GM18526 (cell line): ENCODE measurements around the gene MYO7B.

ENCODE experiments used
- POLR2A ChIP-seq: IDR thresholded peaks from 3 replicates; pipeline ENCODE4 v1.6.1; 2011; ENCODE audit not compliant: insufficient read length; ENCODE audit errors: extremely low read depth

The MYO7B gene

DNA sequence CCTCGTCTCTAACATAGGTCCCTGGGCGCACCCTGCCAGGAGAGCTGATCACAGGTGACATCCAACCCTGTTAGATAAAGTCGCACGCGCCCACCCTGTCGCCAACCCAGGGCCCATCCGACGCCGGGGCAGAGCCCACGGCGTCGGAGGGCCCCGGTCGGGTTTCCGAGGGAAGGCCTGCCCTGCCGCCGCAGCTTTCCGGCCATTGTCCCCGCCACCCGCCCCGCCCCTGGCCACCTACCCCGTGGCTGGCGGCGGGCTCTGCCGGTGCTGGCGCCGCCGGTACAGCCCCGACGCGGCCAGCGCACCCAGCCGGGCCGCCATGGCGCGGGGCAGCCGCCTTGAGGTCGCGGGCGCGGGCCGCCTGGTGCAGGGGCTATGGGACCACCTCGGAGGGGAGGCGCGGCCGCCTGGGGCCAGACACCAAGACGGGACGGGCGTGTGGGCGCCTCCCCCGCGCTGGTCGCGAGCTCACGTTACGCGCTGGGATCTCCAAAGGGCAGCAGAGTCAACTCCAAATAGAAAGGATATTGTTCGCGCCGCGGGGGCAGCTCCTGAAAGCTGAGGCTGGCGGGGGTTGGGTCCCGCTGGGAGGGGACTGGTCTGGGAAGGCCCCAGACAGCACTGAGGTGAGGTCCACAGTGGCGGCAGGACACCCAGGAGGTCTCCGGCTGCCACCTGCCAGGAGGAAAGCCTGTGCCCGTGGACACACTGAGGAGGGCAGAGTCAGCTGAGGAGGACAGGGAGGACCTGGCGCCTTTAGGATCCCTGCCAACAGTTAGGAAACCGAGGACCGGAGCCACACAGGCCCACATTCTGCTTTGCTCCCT, 128.8 kb downstream of the MYO7B start:
- no peak for TF ChIP-seq POLR2A

DNA sequence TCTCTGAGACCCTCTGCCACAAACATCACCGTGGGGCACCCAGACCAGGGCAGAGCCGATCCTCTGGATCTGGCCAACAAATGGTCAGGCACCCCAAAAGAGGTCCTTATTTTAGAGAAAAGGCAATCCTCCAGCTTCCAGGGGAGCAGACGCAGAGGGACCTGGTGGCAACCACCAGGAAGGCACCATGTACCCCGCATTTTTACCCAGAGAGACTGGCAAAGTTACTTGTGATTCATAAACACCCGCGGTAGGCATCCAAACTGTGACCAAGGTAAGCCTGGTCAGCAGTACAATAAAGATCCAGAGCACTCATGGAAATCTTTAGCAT, 129.4 kb downstream of the MYO7B start:
- no peak for TF ChIP-seq POLR2A

DNA sequence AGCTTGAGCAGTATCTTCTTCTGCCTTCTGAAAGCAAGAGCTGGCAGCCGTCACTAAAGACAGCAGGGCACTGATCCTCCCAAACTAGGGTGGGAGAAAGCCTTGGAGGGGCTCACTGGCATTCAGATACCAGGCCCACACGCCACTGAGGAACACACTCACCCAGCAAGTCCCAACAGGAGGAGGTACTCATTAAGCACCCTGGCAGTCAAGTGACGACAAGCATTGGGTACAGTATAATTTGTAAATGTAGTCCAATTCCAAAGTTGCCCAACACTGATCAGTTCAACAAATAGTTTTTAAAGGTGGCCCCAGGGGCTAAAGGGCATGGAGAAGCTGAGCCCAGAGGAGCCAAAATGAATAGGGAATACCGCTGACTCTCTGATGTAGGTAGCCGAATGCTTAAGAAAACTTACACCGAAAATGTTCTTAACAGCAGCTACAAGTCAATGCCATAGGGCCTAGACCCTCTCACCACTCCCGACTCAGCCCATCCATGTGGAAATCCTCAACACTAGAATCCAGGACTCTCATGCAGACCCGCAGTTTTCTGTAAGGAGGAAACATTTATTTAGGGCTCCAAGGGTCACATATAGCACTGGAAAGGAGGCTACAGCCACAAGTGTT, 129.9 kb downstream of the MYO7B start:
- TF ChIP-seq POLR2A, result no peak

DNA sequence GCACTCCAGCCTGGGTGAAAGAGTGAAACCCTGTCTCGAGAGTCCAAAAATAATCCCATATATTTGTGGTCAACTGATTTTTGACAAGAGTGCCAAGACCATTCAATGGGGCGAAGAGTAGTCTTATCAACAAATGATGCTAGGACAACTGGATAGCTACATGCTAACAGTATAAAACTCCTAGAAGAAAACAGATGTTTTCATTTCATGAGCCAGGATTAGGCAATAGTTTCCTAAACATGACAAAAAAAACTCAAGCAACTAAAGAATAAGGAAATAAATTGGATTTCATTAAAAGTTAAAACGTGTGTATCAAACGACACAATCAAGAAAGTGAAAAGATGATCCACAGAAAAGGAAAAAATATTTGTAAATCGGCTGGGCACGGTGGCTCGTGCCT, 133.6 kb downstream of the MYO7B start:
- TF ChIP-seq POLR2A, result no peak

DNA sequence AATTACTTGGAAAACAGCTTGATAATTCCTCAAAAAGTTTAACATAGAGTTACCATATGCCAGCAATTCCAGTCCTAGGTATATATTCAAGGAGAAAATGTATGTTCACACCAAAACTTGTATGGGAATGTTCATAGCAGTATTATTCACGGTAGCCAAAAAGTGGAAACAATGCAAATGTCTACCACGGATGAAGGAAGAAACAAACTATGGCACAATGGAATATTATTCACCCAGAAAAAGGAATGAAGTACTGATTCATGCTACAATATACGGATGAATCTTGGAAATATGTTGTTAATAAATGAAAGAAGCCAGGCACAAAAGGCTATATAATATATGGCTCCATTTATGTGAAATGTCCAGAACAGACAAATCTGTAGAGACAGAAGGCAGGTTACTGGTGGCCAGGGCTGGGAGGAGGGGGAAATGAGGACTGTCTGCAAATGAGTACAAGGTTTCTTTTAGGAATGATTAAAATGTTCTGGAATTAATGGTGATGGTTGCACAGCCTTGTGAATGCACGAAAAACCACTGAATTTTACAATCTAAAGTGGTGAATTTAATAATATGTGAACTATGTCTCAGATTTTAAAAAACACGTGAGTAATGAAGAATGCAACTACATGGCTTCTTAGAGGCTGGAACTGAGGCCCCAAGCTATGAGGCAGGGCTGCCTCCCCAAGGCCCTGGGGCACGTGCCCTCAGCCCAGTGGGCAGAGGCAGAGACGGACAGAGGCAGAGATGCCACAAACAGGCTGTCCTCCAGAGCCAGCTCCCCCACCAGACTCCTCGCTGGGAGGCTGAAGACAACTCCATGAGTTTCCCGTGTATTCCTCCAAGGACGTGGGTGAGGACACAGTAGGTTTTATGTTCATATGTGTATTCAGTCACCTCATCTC, 134.8 kb downstream of the MYO7B start:
- TF ChIP-seq POLR2A, result no peak

DNA sequence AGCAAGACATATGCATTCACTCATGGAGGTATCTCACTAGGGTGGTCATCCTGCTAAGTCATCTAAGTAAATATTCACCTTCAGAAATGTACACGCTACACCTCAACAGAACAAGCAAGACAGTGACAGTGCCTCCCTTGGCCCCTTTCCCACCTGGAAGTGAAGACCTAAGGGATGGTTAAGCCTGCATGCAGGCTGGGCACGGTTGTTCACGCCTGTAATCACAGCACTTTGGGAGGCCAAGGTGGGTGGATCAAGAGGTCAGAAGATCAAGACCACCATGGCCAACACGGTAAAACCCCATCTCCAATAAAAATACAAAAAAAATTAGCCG, 135.4 kb downstream of the MYO7B start:
- TF ChIP-seq POLR2A, result no peak

DNA sequence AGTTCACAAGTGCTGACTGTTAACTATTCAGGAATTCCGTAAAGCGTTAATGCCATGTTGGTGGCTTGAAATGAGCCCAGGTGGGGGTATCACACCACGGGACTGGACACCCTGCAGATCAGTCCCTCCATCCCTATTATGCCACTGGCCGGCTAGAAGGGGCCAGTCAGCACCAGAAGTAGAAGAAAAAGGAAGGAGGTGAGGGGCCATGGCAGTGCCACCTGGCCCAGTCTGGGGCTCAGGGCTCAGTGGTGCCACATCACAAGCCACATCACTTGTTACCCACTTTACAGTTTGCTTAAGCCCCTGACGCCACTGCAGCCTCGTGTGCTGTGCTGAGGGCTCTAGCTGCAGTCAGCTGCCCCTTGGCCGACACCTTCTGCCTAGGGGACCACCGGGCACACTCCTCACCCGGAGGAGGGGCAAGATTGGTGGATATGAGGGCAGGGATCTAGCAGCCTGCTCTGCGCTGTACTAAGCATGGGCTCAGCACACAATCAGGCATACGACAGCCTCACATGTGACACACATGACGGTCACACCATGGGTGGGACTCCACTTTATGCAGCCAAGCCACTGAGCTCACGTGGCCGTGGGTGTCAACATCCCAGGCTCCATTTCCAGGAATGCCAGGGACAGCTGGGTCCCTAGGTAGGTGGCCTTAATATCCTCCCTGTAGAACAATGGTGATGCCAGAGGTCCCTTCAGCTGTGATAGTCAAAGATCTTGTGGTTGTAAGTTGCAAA, 136.2 kb downstream of the MYO7B start:
- TF ChIP-seq POLR2A, result no peak

DNA sequence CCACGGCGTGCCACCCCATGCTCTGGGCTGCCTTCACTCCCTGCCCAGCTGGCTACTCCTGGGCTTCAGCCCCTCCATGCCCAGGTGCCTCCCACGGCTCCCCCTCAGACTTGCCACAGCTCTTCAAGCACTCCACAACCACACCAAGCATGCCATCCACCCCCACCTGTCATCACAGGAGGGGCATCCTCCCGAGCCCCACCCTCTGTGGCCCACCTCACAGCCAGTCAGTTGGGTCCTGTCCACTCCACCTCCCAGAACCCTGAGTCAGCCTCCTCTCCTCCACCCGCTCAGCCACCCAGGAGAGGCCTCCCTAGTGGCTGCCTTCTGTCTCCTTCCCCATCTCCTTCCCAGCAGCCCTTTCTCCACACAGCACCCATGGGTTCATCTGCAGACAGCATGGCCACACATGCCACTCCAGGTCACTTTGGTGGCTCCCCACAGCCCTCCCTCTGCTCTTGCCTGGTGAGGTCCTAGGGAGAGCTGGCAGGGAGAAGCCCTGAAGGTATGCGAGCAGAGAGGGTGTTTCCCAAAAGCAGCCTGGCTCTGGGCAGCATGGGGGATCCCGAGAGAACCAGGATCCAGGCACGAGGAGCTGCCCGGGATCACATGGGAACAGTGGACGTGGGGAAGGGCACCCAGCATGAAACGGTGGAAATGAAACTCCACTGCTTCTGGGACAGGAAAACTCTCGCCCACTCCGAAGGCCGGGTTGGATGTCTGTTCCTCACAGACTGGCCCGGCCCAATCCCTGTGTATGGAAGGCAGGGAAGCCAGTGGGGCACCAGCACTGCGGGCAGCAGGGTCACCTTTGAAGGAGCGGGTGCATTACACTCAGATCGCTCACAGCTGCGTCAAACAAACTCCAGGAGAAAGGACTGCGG, 137.1 kb downstream of the MYO7B start:
- TF ChIP-seq POLR2A, result no peak

DNA sequence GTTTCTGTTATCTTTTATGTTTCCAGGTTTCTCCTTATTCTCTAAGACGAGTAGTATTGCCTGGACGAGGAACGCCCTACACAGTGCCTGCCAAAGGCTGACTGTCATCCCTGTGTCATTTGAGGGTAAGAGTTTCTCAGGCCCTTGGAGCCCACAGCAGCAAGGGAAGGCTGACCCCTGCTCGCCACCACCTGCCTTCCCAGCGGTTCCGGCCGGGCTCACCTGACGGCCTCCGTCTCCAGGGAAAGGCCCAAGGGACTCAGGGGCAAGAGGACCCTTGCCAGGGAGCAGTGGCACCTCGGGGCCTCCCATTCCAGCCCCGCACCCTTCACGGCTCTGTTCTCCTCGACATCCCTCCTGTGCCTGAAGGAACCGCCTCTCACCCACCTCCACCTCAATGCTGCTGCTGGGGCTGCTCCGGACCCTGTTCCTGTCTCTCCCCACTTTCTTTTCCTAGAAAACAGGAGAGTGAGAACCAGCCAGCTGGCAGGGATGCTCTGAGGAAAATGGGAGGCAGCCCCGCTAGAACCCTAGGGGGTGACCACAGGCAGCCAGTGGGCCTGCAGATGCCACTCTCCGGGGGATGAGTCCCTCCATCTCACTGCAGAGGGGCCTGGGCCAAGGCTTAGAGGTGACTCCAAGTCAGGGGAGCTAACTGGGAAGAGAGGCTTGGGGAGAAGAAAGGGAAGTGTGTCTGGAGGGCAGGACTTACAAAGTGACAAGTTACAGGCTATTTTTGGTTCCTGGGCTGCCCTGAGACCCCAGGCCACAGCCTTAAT, 138.0 kb downstream of the MYO7B start:
- TF ChIP-seq POLR2A, result no peak

DNA sequence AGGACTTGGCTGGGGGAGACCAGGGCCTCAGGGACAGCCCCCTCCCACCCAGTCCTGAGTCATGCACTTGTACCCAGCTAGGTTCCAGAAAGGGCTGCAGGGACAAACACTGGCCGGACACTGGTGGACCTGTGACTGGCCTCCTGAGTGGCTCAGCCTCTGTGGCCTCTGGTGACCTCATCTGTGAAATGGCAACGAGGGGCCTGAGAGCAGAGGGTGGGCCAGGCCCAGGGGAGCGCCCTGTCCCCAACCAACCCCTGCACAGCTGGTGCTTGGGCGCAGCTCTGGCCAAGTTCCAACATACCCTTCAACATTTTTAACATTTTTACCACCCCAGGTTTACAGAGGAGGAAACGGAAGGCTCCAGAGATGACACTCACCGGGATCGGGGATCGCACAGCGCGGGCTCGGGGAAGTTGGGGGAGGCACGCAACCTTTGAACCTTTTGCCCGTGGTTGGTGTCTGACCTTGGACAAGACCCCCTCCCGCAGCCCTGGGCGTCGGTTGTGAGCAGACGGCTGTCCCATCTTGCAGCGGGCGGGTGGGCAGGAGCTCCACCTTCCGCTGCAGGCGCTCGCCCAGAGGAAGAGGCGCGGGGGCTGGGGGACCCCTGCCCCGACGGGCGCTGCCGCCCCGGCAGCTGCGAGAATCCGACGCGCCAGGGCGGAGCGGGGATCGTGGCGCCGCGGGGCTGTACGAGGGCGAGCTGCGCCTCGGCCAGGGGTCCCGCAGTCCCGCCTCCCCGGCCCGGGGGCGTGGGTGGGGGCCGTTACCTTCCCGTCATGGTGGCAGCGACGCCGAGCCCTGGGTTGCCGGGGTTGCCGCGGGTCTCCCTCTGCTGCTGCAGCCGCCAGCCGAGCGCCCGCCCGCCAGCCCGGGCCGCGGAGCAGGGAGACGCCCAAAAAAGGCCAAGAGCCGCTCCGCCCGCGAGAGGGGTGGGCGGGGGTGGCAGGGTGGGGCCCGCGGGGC, 139.0 kb downstream of the MYO7B start:
- TF ChIP-seq POLR2A, result no peak

DNA sequence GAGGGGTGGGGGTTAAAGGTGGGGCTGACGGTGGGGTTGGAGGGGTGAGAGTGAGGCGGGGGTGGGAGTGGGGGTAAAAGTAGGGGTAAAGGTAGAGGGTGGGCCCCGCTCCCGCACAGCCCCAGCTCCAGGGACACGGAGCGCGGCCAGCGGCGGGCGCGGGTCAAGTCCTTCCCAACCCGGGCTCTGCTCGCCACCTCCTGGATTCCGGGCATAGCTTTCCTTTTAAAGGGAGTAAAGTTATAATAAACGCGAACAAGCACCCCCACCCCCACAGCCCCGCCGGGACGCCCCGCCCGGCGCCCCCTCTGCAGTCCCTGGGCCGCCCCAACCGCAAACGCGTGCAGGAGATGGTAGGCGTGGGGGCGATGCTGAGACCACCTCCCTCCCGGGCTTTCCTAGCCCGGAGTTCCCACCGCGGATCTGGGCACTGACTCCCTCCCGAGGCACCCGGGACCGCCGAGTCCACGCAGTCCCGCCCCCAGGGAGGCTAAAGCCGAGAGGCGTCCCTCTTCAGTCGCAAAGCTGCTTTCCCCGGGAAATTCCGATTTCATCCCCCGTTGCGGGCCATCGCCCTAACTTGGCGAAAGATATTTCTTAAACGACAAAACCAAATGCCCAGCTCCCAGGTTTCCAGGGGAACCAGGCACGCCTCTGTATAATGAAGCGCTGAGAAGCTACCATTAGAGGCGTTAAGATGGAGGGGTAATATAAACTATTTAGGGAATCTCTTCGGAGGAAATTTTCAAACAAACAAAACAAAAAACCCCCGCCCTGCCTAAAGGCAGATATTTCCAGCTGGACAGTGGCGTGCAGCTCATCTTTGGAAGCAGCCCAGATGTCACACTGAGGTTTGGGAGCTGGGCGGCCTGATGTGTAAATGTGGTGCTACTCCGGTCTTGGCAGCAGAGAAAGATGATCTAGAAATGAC, 140.1 kb downstream of the MYO7B start, which contains the start of gene LIMS2:
Gene LIMS2 (minus strand): TSS at position 200 of the 931 bp plus-strand sequence. CDS start 506 bp downstream, outside the sequence.
- no peak for TF ChIP-seq POLR2A
